NCI-H146 treated with DMSO at 0.1 percent for 48 hours (cell line): Measurements from ENCODE around the gene DLL1.

Experiments
- DNase-seq: peaks from one replicate; lab custom pipeline; 2025; ENCODE audit not compliant: unreplicated experiment; lab: John Stamatoyannopoulos, UW

Gene DLL1

DNA sequence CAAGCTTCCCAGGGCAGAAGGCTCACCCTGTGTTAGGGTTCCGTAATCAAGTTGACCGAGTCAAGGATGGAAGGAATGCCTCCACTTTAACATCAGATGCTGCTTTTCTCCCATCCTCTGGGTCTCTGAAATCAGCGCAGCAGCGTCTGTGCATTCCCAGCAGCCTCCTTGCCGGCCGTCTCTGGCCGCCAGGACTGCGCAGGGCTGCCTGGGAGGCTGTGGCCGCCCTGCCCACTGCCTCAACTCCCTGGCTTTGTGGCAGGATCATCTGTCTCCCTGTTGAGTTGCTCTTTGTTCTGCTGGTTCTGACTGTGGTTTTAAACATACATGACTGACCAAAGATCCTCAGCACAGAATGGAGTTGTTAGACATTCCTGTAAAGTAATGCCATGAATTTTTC, 56.5 kb downstream of the DLL1 start:
- DNase-seq, result no peak

DNA sequence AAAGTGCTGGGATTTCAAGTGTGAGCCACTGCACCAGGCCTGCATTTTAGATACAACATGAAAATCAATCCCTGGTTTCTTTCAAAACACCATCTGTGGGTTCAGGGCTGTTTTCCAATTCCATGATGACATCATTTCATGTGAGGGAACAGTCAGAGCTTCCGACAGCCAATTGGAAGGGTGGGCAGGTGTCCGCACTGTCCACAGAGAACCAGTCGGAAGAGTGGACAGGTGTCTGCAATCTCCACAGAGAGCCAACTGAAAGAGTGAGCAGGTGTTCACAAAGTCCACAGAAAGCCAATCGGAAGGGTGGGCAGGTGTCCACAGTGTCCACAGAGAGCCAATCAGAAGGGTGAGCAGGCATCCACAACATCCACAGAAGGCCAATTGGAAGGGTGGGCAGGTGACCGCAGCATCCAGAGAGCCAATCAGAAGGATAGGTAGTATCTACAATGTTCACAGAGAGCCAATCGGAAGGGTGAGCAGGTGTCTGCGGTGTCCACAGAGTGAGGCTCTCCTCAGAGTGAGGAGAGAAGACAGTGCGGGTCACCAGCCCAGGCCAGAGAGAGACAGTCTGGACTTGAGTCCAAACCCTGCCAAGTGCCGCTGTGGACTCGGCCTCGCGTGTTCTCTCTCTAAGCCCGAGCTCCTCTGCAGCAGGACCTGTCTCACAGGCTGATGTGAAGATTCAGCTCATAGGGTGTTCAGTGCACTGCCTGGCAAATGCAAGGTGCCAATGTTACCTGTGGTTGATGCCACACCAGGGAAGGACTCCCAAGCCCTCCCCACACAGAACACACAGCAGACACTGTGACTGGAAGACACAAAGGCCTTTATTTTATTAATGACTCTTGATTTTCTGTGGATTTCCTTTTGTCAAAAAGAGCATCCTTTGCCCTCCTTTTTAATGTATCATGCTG, 57.3 kb downstream of the DLL1 start:
- DNase-seq, result no peak
